K562 (cell line): Measurements from ENCODE around the gene PLCB4. TPM values are rescaled to one million over a fixed set of nuclear protein-coding genes. Genes with fewer than 3 reads are reported as not detected.

Experiments used
- ATAC-seq: fragments of 200-7000 bp; cut with Tn5 transposase; 3 replicates; pipeline ENCODE4 v1.9.1; 2020; ENCODE audit warnings: moderate library complexity
- BruUV-seq: library from RNA; stranded (reverse); fragments of 400-500 nt; replicated peaks from 2 replicates; lab custom pipeline; 2021; lab: Mats Ljungman, UMichigan
- CTCF ChIA-PET: fragments of 300-600 bp; formaldehyde crosslinking; extraction: SDS; loops from one replicate; lab custom pipeline; 2021; ENCODE audit warnings: low intra/inter-chr PET ratio; lab: Yijun Ruan, JAX
- POLR2A ChIA-PET: fragments of 300-600, 350-650 bp; sonication (Branson Sonifier 250); formaldehyde crosslinking; extraction: SDS; loops from one replicate; lab custom pipeline; 2021; ENCODE audit warnings: antibody characterized with exemption, inconsistent platforms; lab: Yijun Ruan, JAX
- DNase-seq, 4 experiments: peaks; one replicate each; pipeline versions ENCODE4 v3.0.0 to v3.0.0-alpha.2; 2011 to 2018; ENCODE audit warnings: low spot score in 3 of 4, mixed read lengths in 3 of 4; ENCODE audit errors: extremely low read depth in 1 of 4
- FAIRE-seq: peaks from 2 replicates; lab custom pipeline; 2011; peaks lifted over from hg19 to GRCh38; lab: Jason Lieb, UNC
- H2AFZ ChIP-seq: 2 replicates; pipeline ENCODE4 v1.6.0; 2011; ENCODE audit warnings: low read depth, low read length, control low read depth, inconsistent platforms
- H3K27ac ChIP-seq: fragments of 200-600 bp; 3 replicates; pipeline ENCODE4 v1.8.0; 2011; ENCODE audit warnings: low read depth, mild to moderate bottlenecking, control low read depth, inconsistent platforms, low read length, moderate library complexity, mixed read lengths; ENCODE audit errors: extremely low read depth
- H3K27me3 ChIP-seq, 2 experiments: fragments of 300-600 bp in 1 of 2; 2 replicates in 1 of 2; 3 replicates in 1 of 2; pipeline versions ENCODE4 v1.6.0 to v1.8.0; 2011; ENCODE audit warnings: inconsistent platforms in 2 of 2, low read length in 2 of 2, mild to moderate bottlenecking in 1 of 2, mixed read lengths in 1 of 2, moderate library complexity in 1 of 2; ENCODE audit not compliant: control insufficient read depth in 2 of 2, insufficient read depth in 2 of 2
- H3K36me3 ChIP-seq: fragments of 300-600 bp; 3 replicates; pipeline ENCODE4 v1.8.0; 2011; ENCODE audit warnings: mild to moderate bottlenecking, low read length, inconsistent platforms; ENCODE audit not compliant: control insufficient read depth, insufficient read depth
- H3K4me1 ChIP-seq, 2 experiments: fragments of 200-600 bp in 1 of 2; replicated peaks in 1 of 2; 2 replicates in 1 of 2; 3 replicates in 1 of 2; pipeline versions ENCODE4 v1.5.1 to v1.8.0; 2011; ENCODE audit warnings: inconsistent platforms in 2 of 2, low read length in 2 of 2, mild to moderate bottlenecking in 1 of 2, mixed read lengths in 1 of 2, moderate library complexity in 1 of 2; ENCODE audit not compliant: control insufficient read depth in 2 of 2, insufficient read depth in 2 of 2
- H3K4me2 ChIP-seq: 2 replicates; pipeline ENCODE4 v1.6.1; 2011; ENCODE audit warnings: low read length, control low read depth, inconsistent platforms, mixed read lengths; ENCODE audit not compliant: insufficient read depth
- H3K4me3 ChIP-seq: fragments of 200-600 bp; sonication (generic), shearing (Covaris generic); 2 replicates; pipeline ENCODE4 v1.5.1; 2016; ENCODE audit warnings: control low read depth, inconsistent platforms
- H3K79me2 ChIP-seq: fragments of 200-600 bp; 3 replicates; pipeline ENCODE4 v1.8.0; 2011; ENCODE audit warnings: low read length, inconsistent platforms; ENCODE audit not compliant: control insufficient read depth, insufficient read depth
- H3K9ac ChIP-seq, 2 experiments: 2 replicates each; pipeline versions ENCODE4 v1.6.0 to v1.6.1; 2011; ENCODE audit warnings: low read depth in 2 of 2, low read length in 2 of 2, control low read depth in 1 of 2, inconsistent platforms in 1 of 2, mild to moderate bottlenecking in 1 of 2, mixed read lengths in 1 of 2; ENCODE audit not compliant: insufficient read depth in 1 of 2
- H3K9me1 ChIP-seq: one replicate; pipeline ENCODE4 v1.6.0; 2011; ENCODE audit warnings: inconsistent platforms, mild to moderate bottlenecking, low read length, moderate library complexity; ENCODE audit not compliant: control insufficient read depth, insufficient read depth
- H3K9me3 ChIP-seq: replicated peaks from 2 replicates; pipeline ENCODE4 v1.5.1; 2011; ENCODE audit warnings: low read depth, low read length, inconsistent platforms; ENCODE audit not compliant: control insufficient read depth, insufficient read depth
- H4K20me1 ChIP-seq: replicated peaks from 2 replicates; pipeline ENCODE4 v1.6.1; 2011; ENCODE audit warnings: low read length, inconsistent platforms, mixed read lengths; ENCODE audit not compliant: control insufficient read depth, insufficient read depth
- ATF7 ChIP-seq: fragments of 450-650 bp; IDR thresholded peaks from 2 replicates; pipeline ENCODE4 v1.7.1; 2014; ENCODE audit warnings: mild to moderate bottlenecking, moderate library complexity
- ELF2 ChIP-seq: fragments of 250-450 bp; sonication (Bioruptor Pico); IDR thresholded peaks from 2 replicates; pipeline ENCODE4 v1.5.0; 2021; ENCODE audit warnings: mild to moderate bottlenecking
- FOXK2 ChIP-seq, 2 experiments: fragments of 450-650 bp; IDR thresholded peaks in 1 of 2; conservative IDR thresholded peaks in 1 of 2; 2 replicates each; pipeline ENCODE4 v1.6.1; 2016; ENCODE audit warnings: low read depth in 2 of 2, mild to moderate bottlenecking in 1 of 2
- MAFK ChIP-seq: IDR thresholded peaks from 2 replicates; pipeline ENCODE4 v1.6.1; 2011; ENCODE audit warnings: low read length, improper control_type of control experiment
- MAZ ChIP-seq, 2 experiments: fragments of 450-650 bp in 1 of 2; sonication (generic) in 1 of 2; formaldehyde crosslinking; IDR thresholded peaks in 1 of 2; conservative IDR thresholded peaks in 1 of 2; 2 replicates each; pipeline versions ENCODE4 v1.4.0 to v1.5.0; 2020; ENCODE audit warnings: mild to moderate bottlenecking in 1 of 2, missing genetic modification reagents in 1 of 2
- MTA2 ChIP-seq: fragments of 450-650 bp; IDR thresholded peaks from 2 replicates; pipeline ENCODE4 v1.6.1; 2016; ENCODE audit warnings: low read depth
- SMAD2 ChIP-seq: fragments of 150-350 bp; IDR thresholded peaks from 2 replicates; pipeline ENCODE4 v1.6.1; 2014; ENCODE audit warnings: low read depth, mild to moderate bottlenecking, low read length
- ZNF316 ChIP-seq: fragments of 450-650 bp; IDR thresholded peaks from 2 replicates; pipeline ENCODE4 v1.6.1; 2016
- WGBS: fragments of 100-300 bp; shearing (Covaris generic); methylation state at CpG from one replicate; pipeline ENCODE4 v1.1.6; 2016; ENCODE audit warnings: low coverage, mixed read lengths; ENCODE audit not compliant: insufficient coverage; ENCODE audit errors: missing lambda C conversion rate; 5-methylcytosine and 5-hydroxymethylcytosine counted together
- in situ Hi-C: fragments of 300-500 bp; cut with MboI; formaldehyde crosslinking; loops from 4 replicates; pipeline ENCODE4 v1.15.0; 2018; ENCODE audit warnings: inconsistent platforms, mixed read lengths
- intact Hi-C: fragments of 100-400 bp; cut with micrococcal nuclease; formaldehyde crosslinking; loops from 2 replicates; pipeline ENCODE4 v1.14.2; 2022
- polyA plus RNA-seq, 8 experiments: library from polyadenylated mRNA; depleted of rRNA in 4 of 8; stranded (reverse) in 5 of 8; unstranded in 3 of 8; fragments of >200 nt; fragmentation: Nextera tagmentation in 2 of 8; fragmentation: Illumina TruSeq in 1 of 8; extraction: Ambion mirVana in 2 of 8; extraction: Trizol in 1 of 8; gene quantifications; 2 replicates each; pipeline versions ENCODE4 v1.2.1 to v1.2.3, GENCODE V29; 2011 to 2014; ENCODE audit warnings: inconsistent platforms in 1 of 8, missing spikeins in 1 of 8
- total RNA-seq, 7 experiments: library from RNA; depleted of rRNA in 6 of 7; stranded (reverse); fragments of >200 nt in 6 of 7; fragmentation: Illumina TruSeq in 2 of 7; extraction: Trizol in 2 of 7; gene quantifications; 2 replicates each; pipeline versions ENCODE4 v1.2.1 to v1.2.3, GENCODE V29; 2011 to 2021; ENCODE audit warnings: low replicate concordance in 1 of 7
- TF ChIP-seq, protein P1 (sequence below): IDR thresholded peaks from 3 replicates; pipeline ENCODE4 v1.6.1; 2011; ENCODE audit warnings: borderline replicate concordance, mild to moderate bottlenecking, moderate library complexity; ENCODE audit not compliant: insufficient read length; ENCODE audit errors: extremely low read depth
- TF ChIP-seq, protein P2 (sequence below): sonication (generic); formaldehyde crosslinking; IDR thresholded peaks from 2 replicates; pipeline ENCODE4 v1.8.0; 2022; ENCODE audit warnings: mild to moderate bottlenecking, missing genetic modification reagents, borderline replicate concordance
- TF ChIP-seq, protein P3 (sequence below): sonication (generic); formaldehyde crosslinking; IDR thresholded peaks from 2 replicates; pipeline ENCODE4 v1.8.0; 2023; ENCODE audit warnings: missing genetic modification reagents, mild to moderate bottlenecking, borderline replicate concordance

PLCB4 gene
- total and polyA plus RNA-seq, 9 of the 15 experiments (the other 6 are each of a cell fraction or from before 2014, with no cell fraction given), result 0.20 to 2.9 (median 0.52) TPM

DNA sequence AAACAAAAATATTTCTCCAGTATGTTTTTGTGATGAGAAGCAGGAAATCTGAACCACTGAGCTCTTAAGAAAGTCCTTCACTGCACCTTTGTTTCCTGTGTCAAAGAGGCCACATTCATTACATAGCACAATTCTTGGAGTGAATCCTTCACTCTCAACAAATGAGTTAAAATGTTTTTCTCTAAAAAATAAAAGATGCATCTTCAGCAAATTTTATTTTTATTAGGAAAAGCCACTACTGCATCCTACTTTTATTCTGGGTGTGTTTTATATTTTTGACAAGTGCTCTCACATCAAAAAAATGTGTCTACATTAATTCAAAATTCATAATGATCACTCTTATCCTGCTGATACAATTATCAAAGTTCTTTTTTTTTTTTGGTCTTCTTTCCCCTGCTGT, 76.3 kb downstream of the PLCB4 start (continued):
- TF ChIP-seq MAZ (CRISPR knock-in tag; conservative IDR thresholded peaks at IDR 0.05 in 1 of 2, IDR thresholded peaks at IDR 0.05 in 1 of 2) (no peak), MTA2 (no peak), ELF2 (CRISPR knock-in tag) (no peak), ATF7 (no peak)
- TF ChIP-seq, protein P1, sequence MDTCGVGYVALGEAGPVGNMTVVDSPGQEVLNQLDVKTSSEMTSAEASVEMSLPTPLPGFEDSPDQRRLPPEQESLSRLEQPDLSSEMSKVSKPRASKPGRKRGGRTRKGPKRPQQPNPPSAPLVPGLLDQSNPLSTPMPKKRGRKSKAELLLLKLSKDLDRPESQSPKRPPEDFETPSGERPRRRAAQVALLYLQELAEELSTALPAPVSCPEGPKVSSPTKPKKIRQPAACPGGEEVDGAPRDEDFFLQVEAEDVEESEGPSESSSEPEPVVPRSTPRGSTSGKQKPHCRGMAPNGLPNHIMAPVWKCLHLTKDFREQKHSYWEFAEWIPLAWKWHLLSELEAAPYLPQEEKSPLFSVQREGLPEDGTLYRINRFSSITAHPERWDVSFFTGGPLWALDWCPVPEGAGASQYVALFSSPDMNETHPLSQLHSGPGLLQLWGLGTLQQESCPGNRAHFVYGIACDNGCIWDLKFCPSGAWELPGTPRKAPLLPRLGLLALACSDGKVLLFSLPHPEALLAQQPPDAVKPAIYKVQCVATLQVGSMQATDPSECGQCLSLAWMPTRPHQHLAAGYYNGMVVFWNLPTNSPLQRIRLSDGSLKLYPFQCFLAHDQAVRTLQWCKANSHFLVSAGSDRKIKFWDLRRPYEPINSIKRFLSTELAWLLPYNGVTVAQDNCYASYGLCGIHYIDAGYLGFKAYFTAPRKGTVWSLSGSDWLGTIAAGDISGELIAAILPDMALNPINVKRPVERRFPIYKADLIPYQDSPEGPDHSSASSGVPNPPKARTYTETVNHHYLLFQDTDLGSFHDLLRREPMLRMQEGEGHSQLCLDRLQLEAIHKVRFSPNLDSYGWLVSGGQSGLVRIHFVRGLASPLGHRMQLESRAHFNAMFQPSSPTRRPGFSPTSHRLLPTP, result no peak

DNA sequence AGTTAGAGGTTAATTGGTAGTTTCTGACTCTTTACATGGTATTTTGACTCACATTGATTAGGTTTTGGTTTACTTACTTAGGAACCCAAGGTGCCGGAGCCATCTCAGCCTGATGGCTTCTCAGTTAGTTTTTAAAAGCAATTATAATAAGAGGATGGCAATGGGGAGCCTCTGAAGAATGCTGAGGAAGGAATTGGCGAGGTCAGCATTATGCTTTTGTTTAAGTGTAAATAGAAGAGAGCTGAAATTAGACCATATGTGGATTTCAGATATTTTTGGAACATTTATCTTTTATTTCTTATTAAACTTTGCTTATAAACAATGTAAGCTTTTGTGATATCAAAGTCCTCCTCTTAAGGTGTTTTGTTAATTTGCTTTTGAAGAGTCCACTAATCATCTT, 77.8 kb downstream of the PLCB4 start:
- FAIRE-seq, result no peak
- H3K4me1 ChIP-seq, result peaks cover 0 to 21% of the 10 kb centered on the region in 2 experiments; a peak in 3 of 5 replicates
- WGBS, result 57% methylated on average over 2 of the region's 2 CpGs
- no peak overlapping the region for H3K9ac ChIP-seq
- no peaks in the 10 kb centered on the region for H3K79me2 ChIP-seq
- no peaks in the 10 kb centered on the region for H3K27me3 ChIP-seq
- in situ Hi-C loops (no loop called here), intact Hi-C loops (no loop called here)
- ChIA-PET POLR2A (no interaction called here), CTCF (no interaction called here)
- BruUV-seq, result no TSS peak
- H2AFZ ChIP-seq, result no peak overlapping the region
- H3K36me3 ChIP-seq, result no peaks in the 10 kb centered on the region
- DNase-seq, result no peak
- no peaks in the 10 kb centered on the region for H4K20me1 ChIP-seq
- H3K9me3 ChIP-seq, result no peaks in the 10 kb centered on the region; the same call in 1 of the 2 replicates
- no peaks in the 10 kb centered on the region for H3K9me1 ChIP-seq
- ATAC-seq, result no peak
- no peak overlapping the region for H3K4me2 ChIP-seq
- no peak overlapping the region; the same call in 2 of the 3 replicates for H3K27ac ChIP-seq
- H3K4me3 ChIP-seq, result no peak overlapping the region
- peak; percentile 33; the same call in 1 of the 2 replicates for TF ChIP-seq MAFK
- TF ChIP-seq, protein P2, sequence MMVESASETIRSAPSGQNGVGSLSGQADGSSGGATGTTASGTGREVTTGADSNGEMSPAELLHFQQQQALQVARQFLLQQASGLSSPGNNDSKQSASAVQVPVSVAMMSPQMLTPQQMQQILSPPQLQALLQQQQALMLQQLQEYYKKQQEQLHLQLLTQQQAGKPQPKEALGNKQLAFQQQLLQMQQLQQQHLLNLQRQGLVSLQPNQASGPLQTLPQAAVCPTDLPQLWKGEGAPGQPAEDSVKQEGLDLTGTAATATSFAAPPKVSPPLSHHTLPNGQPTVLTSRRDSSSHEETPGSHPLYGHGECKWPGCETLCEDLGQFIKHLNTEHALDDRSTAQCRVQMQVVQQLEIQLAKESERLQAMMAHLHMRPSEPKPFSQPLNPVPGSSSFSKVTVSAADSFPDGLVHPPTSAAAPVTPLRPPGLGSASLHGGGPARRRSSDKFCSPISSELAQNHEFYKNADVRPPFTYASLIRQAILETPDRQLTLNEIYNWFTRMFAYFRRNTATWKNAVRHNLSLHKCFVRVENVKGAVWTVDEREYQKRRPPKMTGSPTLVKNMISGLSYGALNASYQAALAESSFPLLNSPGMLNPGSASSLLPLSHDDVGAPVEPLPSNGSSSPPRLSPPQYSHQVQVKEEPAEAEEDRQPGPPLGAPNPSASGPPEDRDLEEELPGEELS, result no peak
- TF ChIP-seq SMAD2, result no peak
- TF ChIP-seq ZNF316, result peak; percentile 42; the same call in 1 of the 2 replicates
- TF ChIP-seq, protein P3, sequence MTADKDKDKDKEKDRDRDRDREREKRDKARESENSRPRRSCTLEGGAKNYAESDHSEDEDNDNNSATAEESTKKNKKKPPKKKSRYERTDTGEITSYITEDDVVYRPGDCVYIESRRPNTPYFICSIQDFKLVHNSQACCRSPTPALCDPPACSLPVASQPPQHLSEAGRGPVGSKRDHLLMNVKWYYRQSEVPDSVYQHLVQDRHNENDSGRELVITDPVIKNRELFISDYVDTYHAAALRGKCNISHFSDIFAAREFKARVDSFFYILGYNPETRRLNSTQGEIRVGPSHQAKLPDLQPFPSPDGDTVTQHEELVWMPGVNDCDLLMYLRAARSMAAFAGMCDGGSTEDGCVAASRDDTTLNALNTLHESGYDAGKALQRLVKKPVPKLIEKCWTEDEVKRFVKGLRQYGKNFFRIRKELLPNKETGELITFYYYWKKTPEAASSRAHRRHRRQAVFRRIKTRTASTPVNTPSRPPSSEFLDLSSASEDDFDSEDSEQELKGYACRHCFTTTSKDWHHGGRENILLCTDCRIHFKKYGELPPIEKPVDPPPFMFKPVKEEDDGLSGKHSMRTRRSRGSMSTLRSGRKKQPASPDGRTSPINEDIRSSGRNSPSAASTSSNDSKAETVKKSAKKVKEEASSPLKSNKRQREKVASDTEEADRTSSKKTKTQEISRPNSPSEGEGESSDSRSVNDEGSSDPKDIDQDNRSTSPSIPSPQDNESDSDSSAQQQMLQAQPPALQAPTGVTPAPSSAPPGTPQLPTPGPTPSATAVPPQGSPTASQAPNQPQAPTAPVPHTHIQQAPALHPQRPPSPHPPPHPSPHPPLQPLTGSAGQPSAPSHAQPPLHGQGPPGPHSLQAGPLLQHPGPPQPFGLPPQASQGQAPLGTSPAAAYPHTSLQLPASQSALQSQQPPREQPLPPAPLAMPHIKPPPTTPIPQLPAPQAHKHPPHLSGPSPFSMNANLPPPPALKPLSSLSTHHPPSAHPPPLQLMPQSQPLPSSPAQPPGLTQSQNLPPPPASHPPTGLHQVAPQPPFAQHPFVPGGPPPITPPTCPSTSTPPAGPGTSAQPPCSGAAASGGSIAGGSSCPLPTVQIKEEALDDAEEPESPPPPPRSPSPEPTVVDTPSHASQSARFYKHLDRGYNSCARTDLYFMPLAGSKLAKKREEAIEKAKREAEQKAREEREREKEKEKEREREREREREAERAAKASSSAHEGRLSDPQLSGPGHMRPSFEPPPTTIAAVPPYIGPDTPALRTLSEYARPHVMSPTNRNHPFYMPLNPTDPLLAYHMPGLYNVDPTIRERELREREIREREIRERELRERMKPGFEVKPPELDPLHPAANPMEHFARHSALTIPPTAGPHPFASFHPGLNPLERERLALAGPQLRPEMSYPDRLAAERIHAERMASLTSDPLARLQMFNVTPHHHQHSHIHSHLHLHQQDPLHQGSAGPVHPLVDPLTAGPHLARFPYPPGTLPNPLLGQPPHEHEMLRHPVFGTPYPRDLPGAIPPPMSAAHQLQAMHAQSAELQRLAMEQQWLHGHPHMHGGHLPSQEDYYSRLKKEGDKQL (CRISPR knock-in tag), result no peak
- no peak for TF ChIP-seq FOXK2 (conservative IDR thresholded peaks at IDR 0.05 in 1 of 2, IDR thresholded peaks at IDR 0.05 in 1 of 2; ENCODE audit: low read depth in 2 of 2)
